ACC112 (cell line): ENCODE measurements around the gene ZNRF1.

Experiments
- H2AFZ ChIP-seq: fragments of 200-600 bp; sonication (generic); one replicate; pipeline ENCODE4 v1.6.0; 2017; ENCODE audit warnings: antibody characterized with exemption, low read length; ENCODE audit not compliant: unreplicated experiment
- H3K27ac ChIP-seq: fragments of 200-600 bp; sonication (generic); 2 replicates; pipeline ENCODE4 v1.5.1; 2014; ENCODE audit warnings: low read depth, mild to moderate bottlenecking, antibody characterized with exemption, low read length, moderate library complexity
- H3K27me3 ChIP-seq: fragments of 200-600 bp; sonication (generic); 2 replicates; pipeline ENCODE4 v1.6.1; 2014; ENCODE audit warnings: mild to moderate bottlenecking, antibody characterized with exemption, low read length, moderate library complexity, mixed read lengths; ENCODE audit not compliant: insufficient read depth
- H3K36me3 ChIP-seq: fragments of 200-600 bp; sonication (generic); 2 replicates; pipeline ENCODE4 v1.6.1; 2016; ENCODE audit warnings: mild to moderate bottlenecking, antibody characterized with exemption, low read length, moderate library complexity, mixed read lengths; ENCODE audit not compliant: insufficient read depth
- H3K4me1 ChIP-seq: fragments of 200-600 bp; sonication (generic); one replicate; pipeline ENCODE4 v1.6.1; 2016; ENCODE audit warnings: low read length, mixed read lengths; ENCODE audit not compliant: insufficient read depth, unreplicated experiment, control insufficient read depth
- H3K4me3 ChIP-seq: fragments of 200-600 bp; sonication (generic); 2 replicates; pipeline ENCODE4 v1.5.1; 2014; ENCODE audit warnings: mild to moderate bottlenecking, low read depth, low read length
- H3K79me2 ChIP-seq: fragments of 200-600 bp; sonication (generic); one replicate; pipeline ENCODE4 v1.6.0; 2016; ENCODE audit warnings: low read length; ENCODE audit not compliant: control insufficient read depth, unreplicated experiment, insufficient read depth

The ZNRF1 gene

DNA sequence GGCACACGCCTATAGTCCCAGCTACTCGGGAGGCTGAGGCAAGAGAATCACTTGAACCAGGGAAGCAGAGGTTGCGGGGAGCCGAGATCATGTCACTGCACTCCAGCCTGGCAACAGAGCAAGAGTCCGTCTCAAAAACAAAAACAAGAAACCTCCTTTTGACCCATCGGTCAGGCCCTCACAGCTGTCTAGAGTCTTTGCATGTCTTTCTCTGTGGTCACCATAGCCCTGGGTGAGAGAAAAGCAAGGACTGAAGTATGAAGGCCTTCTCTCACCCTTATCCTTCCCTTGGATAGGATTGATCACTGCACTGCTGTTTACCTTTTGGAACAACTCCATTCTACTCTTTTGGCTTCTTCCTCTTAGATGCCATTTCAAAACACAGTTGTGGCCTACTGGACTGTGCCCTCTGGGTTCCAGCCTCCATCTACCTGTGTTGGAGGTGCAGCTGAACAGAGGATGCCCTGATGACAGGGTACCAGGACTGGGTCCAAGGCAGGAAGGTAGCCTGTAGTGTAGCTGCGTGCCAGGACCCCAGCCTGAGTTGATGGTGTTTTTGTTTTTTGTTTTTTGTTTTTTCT lies 80.6 kb downstream of the ZNRF1 start:
- Histone ChIP-seq H3K79me2 (peaks cover 14% of the 10 kb centered on the region), H3K4me1 (no peaks in the 10 kb centered on the region)

DNA sequence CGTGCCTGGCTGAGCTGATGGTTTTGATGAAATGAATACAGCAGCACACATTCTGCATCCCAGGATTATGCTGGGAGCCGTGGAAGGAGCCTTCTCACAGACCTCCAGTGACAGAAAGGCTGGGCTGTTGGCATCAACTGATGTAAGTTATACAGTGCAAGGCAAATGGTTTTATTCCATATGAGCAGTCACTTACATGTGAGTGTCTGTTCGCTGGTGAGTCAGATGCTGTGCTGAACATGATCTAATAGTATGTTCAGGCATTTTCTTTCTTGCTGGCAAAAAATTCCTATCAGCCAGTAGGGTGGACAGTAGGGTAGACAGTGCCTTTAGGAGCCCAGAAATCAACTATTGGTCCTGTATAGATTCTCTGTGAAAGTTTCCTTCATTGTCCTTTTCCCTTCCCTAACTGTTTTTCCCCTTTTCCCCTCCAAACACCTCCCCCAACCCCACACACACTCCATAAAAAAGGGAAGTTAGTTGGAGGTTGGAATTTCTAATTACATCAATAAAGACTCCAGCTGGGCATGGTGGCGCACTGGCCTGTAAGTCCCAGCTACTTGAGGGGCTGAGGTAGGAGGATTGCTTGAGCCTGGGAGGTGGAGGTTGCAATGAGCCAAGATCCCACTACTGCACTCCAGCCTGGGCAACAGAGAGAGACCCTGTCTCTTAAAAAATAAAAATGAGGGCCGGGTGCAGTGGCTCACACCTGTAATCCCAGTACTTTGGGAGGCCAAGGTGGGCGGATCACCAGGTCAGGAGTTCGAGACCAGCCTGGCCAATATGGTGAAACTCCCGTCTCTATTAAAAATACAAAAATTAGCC lies 81.6 kb downstream of the ZNRF1 start:
- Histone ChIP-seq H3K79me2 (peaks cover 11% of the 10 kb centered on the region), H2AFZ (no peak overlapping the region), H3K27me3 (no peaks in the 10 kb centered on the region), H3K4me1 (no peaks in the 10 kb centered on the region), H3K36me3 (no peaks in the 10 kb centered on the region), H3K27ac (no peak overlapping the region), H3K4me3 (no peak overlapping the region)

More for the DNA sequence above, 80.6 kb downstream of the ZNRF1 start:
- Histone ChIP-seq H3K36me3 (no peaks in the 10 kb centered on the region), H3K4me3 (no peak overlapping the region), H3K27ac (no peak overlapping the region), H2AFZ (no peak overlapping the region), H3K27me3 (no peaks in the 10 kb centered on the region)

DNA sequence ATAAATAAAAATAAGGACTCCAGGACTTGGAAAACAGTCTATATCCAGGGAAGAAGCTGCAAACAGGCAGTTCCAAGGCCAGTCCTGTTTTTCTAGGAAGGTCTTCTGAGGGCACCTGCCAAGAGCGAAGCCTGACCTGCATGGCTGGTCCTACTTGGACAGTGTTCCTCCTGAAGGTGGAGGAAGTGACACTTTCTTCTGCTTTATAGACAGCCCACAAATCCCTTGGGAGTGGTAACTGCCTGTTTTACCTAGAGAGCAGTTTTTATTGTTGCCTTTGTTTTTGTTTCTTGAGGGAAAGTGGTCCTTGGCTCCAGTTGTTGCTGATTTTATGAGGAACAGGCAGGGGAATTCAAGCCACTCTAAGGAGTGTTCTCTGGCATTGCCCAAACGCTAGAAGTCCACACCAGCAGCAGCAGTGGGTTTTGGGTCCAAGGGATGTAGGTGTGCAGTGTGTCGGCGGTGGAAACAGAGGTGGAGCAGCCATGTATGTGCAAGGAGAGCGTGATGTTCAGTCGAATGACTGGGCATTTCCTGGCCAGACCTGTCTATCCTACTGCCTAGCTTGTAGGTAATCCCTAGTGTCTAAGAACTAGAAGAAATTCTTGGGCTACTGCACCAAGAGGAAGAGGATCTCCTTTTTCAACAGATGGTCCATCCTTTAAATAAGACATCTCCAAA lies 82.5 kb downstream of the ZNRF1 start:
- H3K4me1 ChIP-seq = no peaks in the 10 kb centered on the region
- H2AFZ ChIP-seq = no peak overlapping the region
- no peaks in the 10 kb centered on the region for H3K27me3 ChIP-seq
- H3K79me2 ChIP-seq = peaks cover 11% of the 10 kb centered on the region
- no peak overlapping the region for H3K4me3 ChIP-seq
- no peak overlapping the region for H3K27ac ChIP-seq
- H3K36me3 ChIP-seq = no peaks in the 10 kb centered on the region

DNA sequence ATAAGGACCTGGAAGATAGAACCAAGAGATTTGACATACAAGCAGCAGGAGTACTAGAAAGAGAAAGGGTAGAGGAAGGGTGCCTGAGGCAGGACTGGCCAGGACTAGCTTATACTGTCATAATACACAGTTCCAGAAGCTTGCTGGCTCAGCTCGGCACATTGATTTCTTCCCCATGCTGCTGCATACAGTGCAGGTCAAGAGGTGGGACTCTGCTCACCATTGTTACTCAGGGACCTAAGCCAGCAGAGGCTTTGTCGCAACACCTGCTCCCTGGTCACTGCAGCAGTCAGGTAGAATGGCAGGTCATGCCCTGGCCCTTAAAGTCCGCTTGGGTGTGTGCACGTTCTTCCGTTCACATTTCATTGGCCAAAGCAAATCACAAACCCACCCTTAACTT lies 85.0 kb downstream of the ZNRF1 start:
- Histone ChIP-seq H3K4me3 (no peak overlapping the region), H3K4me1 (peaks cover 4% of the 10 kb centered on the region), H3K27ac (no peak overlapping the region), H2AFZ (no peak overlapping the region), H3K36me3 (no peaks in the 10 kb centered on the region), H3K79me2 (peaks cover 15% of the 10 kb centered on the region), H3K27me3 (no peaks in the 10 kb centered on the region)

DNA sequence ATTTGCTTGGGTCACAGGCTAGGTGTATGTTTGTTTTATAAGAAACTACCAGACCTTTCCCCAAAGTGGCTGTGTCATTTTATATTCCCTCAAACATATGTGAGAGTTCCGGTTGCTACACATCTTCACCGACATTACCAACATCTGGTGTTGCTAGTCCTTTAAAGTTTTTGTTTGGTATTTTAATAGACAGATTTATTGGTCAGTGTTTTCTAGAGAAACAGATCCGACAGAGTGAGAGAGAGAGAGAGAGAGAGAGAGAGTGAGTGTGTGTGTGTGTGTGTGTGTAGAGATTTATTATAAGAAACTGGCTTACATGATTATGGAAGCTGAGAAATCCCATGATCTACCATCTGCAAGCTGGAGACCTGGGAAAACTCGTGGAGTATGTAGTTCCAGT lies 86.7 kb downstream of the ZNRF1 start:
- Histone ChIP-seq H3K27ac (no peak overlapping the region), H3K79me2 (peaks cover 15% of the 10 kb centered on the region), H3K27me3 (no peaks in the 10 kb centered on the region), H3K4me3 (no peak overlapping the region), H3K36me3 (no peaks in the 10 kb centered on the region), H3K4me1 (peaks cover 4% of the 10 kb centered on the region), H2AFZ (no peak overlapping the region)

DNA sequence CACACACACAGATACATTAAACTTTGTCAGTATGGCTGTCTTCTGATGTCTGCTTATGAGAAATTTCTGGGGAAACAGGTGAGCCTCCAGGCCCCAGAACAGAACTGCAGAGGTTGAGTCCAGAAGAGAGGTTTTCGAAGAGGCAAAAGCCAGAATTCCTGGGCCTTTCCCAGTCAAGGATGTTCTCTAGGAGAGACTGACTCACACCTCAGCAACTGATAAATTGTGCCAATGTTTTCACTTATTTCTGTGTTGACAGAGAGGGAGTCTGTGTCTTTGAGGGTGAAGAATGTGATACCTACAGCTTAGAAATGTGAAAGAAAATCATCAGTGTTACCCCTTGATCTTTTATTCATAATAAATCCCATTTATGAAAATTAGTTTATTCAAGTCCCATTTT lies 87.5 kb downstream of the ZNRF1 start:
- H3K27me3 ChIP-seq = no peaks in the 10 kb centered on the region
- no peak overlapping the region for H2AFZ ChIP-seq
- no peaks in the 10 kb centered on the region for H3K36me3 ChIP-seq
- peaks cover 14% of the 10 kb centered on the region for H3K79me2 ChIP-seq
- no peak overlapping the region for H3K27ac ChIP-seq
- H3K4me1 ChIP-seq = peaks cover 4% of the 10 kb centered on the region
- no peak overlapping the region for H3K4me3 ChIP-seq

DNA sequence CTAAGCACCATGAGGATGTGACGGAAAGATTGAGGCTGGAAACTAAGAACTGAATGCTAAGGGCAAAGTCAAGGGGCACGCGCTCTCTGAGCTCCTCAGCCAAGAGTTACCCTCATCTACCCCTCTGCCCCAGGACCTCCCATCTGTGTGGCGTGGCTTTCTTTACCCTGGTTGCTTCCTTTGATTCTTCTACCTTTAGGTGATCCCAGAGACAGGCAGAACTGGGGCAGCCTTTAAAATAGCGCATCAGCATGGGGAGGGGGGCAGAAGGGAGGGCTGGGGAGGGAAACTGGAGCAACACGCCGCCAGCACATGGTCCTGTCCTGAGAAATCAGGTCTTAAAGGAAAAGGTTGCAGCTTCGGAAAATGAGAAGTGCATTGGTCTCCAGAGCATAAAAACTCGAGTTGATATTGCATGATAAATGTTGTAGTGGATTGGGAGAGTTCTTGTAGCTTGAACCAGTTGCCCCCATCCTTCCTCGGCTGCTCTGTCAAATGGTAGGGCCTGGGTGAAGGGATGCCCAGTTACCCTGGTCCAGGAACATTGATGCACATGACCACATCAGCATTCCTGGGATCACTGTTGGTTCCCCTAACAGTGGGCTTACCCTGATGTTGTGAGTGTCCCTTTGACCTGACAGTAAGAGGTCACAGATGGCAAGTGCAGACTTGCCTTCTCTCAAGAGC lies 88.0 kb downstream of the ZNRF1 start:
- Histone ChIP-seq H2AFZ (no peak overlapping the region), H3K27me3 (no peaks in the 10 kb centered on the region), H3K4me1 (peaks cover 4% of the 10 kb centered on the region), H3K4me3 (no peak overlapping the region), H3K36me3 (no peaks in the 10 kb centered on the region), H3K27ac (no peak overlapping the region), H3K79me2 (peaks cover 12% of the 10 kb centered on the region)

DNA sequence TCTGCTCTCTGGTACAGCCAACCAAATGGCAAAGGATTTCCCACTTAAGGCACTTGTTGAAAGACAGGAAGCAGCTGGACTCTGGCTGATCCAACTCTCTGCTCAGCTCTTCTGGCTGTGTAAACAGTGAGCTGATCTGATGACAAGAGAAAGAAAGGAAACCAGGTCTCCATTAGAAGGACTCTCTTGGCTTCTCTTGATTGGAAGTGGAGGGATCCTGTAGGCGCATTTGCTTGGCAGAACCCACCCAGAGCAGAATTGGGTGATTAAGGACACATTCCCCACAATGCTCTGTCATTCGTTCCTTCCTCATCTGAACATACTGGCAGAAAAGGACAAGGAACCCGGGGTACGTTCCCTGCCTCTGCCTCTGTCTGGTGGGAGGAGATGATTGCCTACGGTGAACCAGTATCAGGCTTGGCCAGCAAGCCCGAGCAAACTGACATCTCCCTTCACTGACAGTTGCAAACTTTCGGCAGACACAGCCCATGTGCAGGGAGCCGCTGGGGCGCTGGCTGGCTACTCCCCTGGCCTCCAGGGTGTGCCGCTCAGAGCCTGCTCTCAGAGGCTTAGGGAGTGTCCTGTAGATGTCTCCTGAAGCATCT lies 88.7 kb downstream of the ZNRF1 start:
- H3K4me1 ChIP-seq = peaks cover 4% of the 10 kb centered on the region
- H2AFZ ChIP-seq = no peak overlapping the region

DNA sequence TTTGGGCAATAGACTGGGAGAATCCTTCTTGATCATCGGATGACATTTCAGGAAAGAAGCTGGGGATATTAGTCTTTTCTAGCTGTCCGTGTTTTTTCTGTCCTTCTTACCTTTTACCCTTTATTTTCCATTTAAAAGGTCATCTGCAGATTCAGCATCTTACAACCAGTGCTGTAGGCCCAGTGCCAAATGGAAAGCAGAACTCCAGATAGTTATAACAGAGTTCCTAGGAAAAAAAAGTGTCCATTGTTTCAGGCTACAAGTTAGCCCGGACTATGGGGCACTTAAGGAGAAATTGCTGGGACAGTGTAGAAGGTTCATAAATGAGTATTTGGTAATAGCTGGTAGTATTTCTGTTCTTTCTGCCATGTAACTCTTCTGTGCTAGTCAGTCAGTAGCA lies 89.4 kb downstream of the ZNRF1 start:
- H3K79me2 ChIP-seq = peaks cover 8% of the 10 kb centered on the region
- H3K36me3 ChIP-seq = no peaks in the 10 kb centered on the region
- H3K4me3 ChIP-seq = no peak overlapping the region
- H3K27me3 ChIP-seq = no peaks in the 10 kb centered on the region
- H3K27ac ChIP-seq = no peak overlapping the region
- H3K4me1 ChIP-seq = peaks cover 4% of the 10 kb centered on the region
- no peak overlapping the region for H2AFZ ChIP-seq

More for the DNA sequence above, 88.7 kb downstream of the ZNRF1 start:
- Histone ChIP-seq H3K36me3 (no peaks in the 10 kb centered on the region), H3K27me3 (no peaks in the 10 kb centered on the region), H3K79me2 (peaks cover 12% of the 10 kb centered on the region), H3K27ac (no peak overlapping the region), H3K4me3 (no peak overlapping the region)

DNA sequence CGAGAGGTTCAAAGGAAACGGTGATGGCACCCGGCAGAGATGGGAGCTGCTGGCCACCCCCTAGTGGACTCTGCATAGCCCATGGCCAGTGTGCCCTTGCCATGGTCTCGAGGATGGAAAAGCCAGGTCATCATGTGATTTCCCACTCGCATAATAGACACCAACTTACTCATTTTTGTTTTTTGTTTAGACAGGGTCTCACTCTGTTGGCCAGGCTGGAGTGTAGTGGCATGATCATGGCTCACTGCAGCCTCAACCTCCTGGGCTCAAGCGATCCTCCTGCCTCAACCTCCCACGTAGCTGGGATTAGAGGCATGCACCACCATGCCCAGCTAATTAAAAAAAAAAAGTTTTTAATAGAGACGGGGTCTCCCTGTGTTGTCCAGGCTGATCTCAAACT lies 90.1 kb downstream of the ZNRF1 start:
- H3K36me3 ChIP-seq = no peaks in the 10 kb centered on the region

More for the DNA sequence above, 90.1 kb downstream of the ZNRF1 start:
- no peak overlapping the region for H3K4me3 ChIP-seq
- peaks cover 4% of the 10 kb centered on the region for H3K4me1 ChIP-seq
- H3K27ac ChIP-seq = no peak overlapping the region
- H3K27me3 ChIP-seq = no peaks in the 10 kb centered on the region
- no peak overlapping the region for H2AFZ ChIP-seq
- peaks cover 7% of the 10 kb centered on the region for H3K79me2 ChIP-seq
